GM23248 (cell line): ENCODE results near the gene BYSL.

Source experiments
- EZH2 ChIP-seq: fragments of 200-600 bp; sonication (generic); IDR thresholded peaks from 2 replicates; pipeline ENCODE4 v1.6.1; 2018; ENCODE audit warnings: antibody characterized with exemption, mild to moderate bottlenecking; ENCODE audit not compliant: insufficient read depth, poor library complexity, severe bottlenecking
- EZH2phosphoT487 ChIP-seq: fragments of 200-600 bp; sonication (generic); IDR thresholded peaks from 2 replicates; pipeline ENCODE4 v1.6.1; 2018; ENCODE audit warnings: antibody characterized with exemption, moderate library complexity, mild to moderate bottlenecking, low read depth; ENCODE audit not compliant: insufficient read depth

- TF ChIP-seq EZH2 (no peak), EZH2phosphoT487 (no peak)
These were observed 8.6 kb downstream of the BYSL start for GRCh38 chr6:41929924-41930323.
